ENCODE data around the gene MORN2. TPM values are rescaled to one million over a fixed set of nuclear protein-coding genes. Genes with fewer than 3 reads are reported as not detected.

MORN2 gene
- total and polyA plus RNA-seq, 2 of the 4 experiments (the other 2 are of a cell fraction) = 13.1 to 16.5 TPM

DNA sequence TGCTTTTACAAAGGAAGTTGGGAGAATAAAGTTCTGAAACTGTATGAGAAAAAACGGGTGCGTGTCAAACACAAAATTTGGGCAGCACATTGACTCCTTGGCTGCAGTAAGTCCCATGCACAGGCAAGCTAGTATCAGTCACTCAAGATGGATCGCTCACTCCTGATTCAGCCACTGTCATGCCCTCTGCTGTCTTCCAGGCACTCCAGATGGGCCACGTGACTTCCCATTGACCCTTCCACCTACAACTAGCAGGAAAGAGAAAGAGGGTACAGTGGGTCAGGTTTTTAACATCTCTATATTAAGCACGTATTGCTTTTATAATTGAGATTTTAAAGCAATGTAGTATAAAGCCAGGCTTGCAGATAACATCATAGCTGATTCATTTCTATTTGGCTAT lies 22.5 kb downstream of the MORN2 start:
- no peaks in the 10 kb centered on the region for H4K20me1 ChIP-seq (ENCODE audit: insufficient read depth, low read length)
- H3K79me1 ChIP-seq (ENCODE audit: low read depth in 1 of 2, low read length in 2 of 2) = no peaks in the 10 kb centered on the region
- WGBS, 2 experiments (ENCODE audit: extremely low coverage in 2 of 2, insufficient read length in 1 of 2) = no CpG with 5 or more reads among the region's 5 CpGs
- BruUV-seq (replicated peaks) = no TSS peak
- H2BK5ac ChIP-seq (ENCODE audit: low read depth, low read length, poor library complexity, severe bottlenecking) = no peak overlapping the region
- no peaks in the 10 kb centered on the region for H3K4me1 ChIP-seq (ENCODE audit: control insufficient read depth, insufficient read depth, low read length)
- H3K9ac ChIP-seq (ENCODE audit: low read depth, low read length) = no peak overlapping the region
- no peaks in the 10 kb centered on the region for H3K9me3 ChIP-seq (ENCODE audit: control insufficient read depth, insufficient read depth, low read length)
- H3K4me3 ChIP-seq (ENCODE audit: insufficient read depth, low read depth, low read length) = no peak overlapping the region
- H3K27me3 ChIP-seq (ENCODE audit: control insufficient read depth, insufficient read depth, low read length) = peaks cover 2% of the 10 kb centered on the region; the same call in 1 of the 2 replicates
- no peak overlapping the region for H3K27ac ChIP-seq (ENCODE audit: insufficient read depth, low read length)
- H3K4ac ChIP-seq (ENCODE audit: low read depth, low read length) = no peak overlapping the region
- CTCF ChIA-PET = no interaction called here
- H2AK5ac ChIP-seq (ENCODE audit: low read depth, low read length) = no peak overlapping the region
- no peak overlapping the region for H2BK120ac ChIP-seq (ENCODE audit: low read depth, low read length)
- H3K14ac ChIP-seq (replicated peaks; ENCODE audit: low read depth, low read length) = no peak overlapping the region
- H2BK20ac ChIP-seq (ENCODE audit: low read depth, low read length) = no peak overlapping the region
- in situ Hi-C loops (cut with MboI; ENCODE audit: low sequenced_read_pairs) (no loop called here), intact Hi-C loops (cut with micrococcal nuclease) (no loop called here), dilution Hi-C loops (cut with HindIII; ENCODE audit: low sequenced_read_pairs, unreplicated experiment) (no loop called here)
- POLR2A ChIA-PET (ENCODE audit: unreplicated experiment) = no interaction called here
- H3K23ac ChIP-seq (ENCODE audit: low read depth, low read length) = no peak overlapping the region
- no peak overlapping the region for H4K91ac ChIP-seq (ENCODE audit: insufficient read depth, low read depth, low read length)
- no peak overlapping the region for H2BK15ac ChIP-seq (ENCODE audit: low read depth, low read length)
- no peaks in the 10 kb centered on the region for H3K9me1 ChIP-seq (ENCODE audit: insufficient read depth, low read length)
- H3K56ac ChIP-seq (ENCODE audit: extremely low read depth, insufficient read depth, low read length) = no peak overlapping the region
- H3K4me2 ChIP-seq (ENCODE audit: low read depth, low read length) = no peak overlapping the region
- TF ChIP-seq NFE2L2 (IDR thresholded peaks at IDR 0.05; ENCODE audit: low read depth, low read length) (no peak), POLR2A (IDR thresholded peaks at IDR 0.05; ENCODE audit: low read depth, low read length) (no peak), MXI1 (IDR thresholded peaks at IDR 0.05; ENCODE audit: borderline replicate concordance, low read depth, low read length) (no peak), RFX5 (IDR thresholded peaks at IDR 0.05; ENCODE audit: low read depth, low read length) (no peak), RAD21 (IDR thresholded peaks at IDR 0.05; ENCODE audit: low read length) (no peak), MAZ (IDR thresholded peaks at IDR 0.05; ENCODE audit: borderline replicate concordance, low read depth, low read length) (no peak), CHD1 (IDR thresholded peaks at IDR 0.05; ENCODE audit: low read depth, low read length) (no peak), RCOR1 (IDR thresholded peaks at IDR 0.05; ENCODE audit: insufficient replicate concordance, low read length) (no peak), MAFK (IDR thresholded peaks at IDR 0.05; ENCODE audit: low read depth, low read length) (no peak), BHLHE40 (IDR thresholded peaks at IDR 0.05; ENCODE audit: low read depth, low read length) (no peak), SMC3 (IDR thresholded peaks at IDR 0.05; ENCODE audit: low read depth, low read length) (no peak), FOS (IDR thresholded peaks at IDR 0.05; ENCODE audit: low read depth, low read length) (no peak), CEBPB (IDR thresholded peaks at IDR 0.05; ENCODE audit: low read depth, low read length) (no peak)
- TF ChIP-seq, protein P1, sequence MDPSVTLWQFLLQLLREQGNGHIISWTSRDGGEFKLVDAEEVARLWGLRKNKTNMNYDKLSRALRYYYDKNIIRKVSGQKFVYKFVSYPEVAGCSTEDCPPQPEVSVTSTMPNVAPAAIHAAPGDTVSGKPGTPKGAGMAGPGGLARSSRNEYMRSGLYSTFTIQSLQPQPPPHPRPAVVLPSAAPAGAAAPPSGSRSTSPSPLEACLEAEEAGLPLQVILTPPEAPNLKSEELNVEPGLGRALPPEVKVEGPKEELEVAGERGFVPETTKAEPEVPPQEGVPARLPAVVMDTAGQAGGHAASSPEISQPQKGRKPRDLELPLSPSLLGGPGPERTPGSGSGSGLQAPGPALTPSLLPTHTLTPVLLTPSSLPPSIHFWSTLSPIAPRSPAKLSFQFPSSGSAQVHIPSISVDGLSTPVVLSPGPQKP (IDR thresholded peaks at IDR 0.05; ENCODE audit: borderline replicate concordance, low read depth, low read length) = no peak
- TF ChIP-seq, protein P2, sequence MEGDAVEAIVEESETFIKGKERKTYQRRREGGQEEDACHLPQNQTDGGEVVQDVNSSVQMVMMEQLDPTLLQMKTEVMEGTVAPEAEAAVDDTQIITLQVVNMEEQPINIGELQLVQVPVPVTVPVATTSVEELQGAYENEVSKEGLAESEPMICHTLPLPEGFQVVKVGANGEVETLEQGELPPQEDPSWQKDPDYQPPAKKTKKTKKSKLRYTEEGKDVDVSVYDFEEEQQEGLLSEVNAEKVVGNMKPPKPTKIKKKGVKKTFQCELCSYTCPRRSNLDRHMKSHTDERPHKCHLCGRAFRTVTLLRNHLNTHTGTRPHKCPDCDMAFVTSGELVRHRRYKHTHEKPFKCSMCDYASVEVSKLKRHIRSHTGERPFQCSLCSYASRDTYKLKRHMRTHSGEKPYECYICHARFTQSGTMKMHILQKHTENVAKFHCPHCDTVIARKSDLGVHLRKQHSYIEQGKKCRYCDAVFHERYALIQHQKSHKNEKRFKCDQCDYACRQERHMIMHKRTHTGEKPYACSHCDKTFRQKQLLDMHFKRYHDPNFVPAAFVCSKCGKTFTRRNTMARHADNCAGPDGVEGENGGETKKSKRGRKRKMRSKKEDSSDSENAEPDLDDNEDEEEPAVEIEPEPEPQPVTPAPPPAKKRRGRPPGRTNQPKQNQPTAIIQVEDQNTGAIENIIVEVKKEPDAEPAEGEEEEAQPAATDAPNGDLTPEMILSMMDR (conservative IDR thresholded peaks at IDR 0.05; ENCODE audit: low read depth, low read length) = no peak
- TF ChIP-seq, protein P3, sequence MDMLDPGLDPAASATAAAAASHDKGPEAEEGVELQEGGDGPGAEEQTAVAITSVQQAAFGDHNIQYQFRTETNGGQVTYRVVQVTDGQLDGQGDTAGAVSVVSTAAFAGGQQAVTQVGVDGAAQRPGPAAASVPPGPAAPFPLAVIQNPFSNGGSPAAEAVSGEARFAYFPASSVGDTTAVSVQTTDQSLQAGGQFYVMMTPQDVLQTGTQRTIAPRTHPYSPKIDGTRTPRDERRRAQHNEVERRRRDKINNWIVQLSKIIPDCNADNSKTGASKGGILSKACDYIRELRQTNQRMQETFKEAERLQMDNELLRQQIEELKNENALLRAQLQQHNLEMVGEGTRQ (IDR thresholded peaks at IDR 0.05; ENCODE audit: low read depth, low read length) = no peak
- H4K8ac ChIP-seq (ENCODE audit: low read depth in 2 of 2, low read length in 2 of 2) = no peak overlapping the region
- H2AK9ac ChIP-seq (replicated peaks; ENCODE audit: low read depth, low read length, poor library complexity) = no peak overlapping the region
- H3K18ac ChIP-seq (ENCODE audit: low read depth, low read length) = no peak overlapping the region
- no peak for ATAC-seq (ENCODE audit: low read depth)
- DNase-seq = no peak
- no peaks in the 10 kb centered on the region for H3K36me3 ChIP-seq (ENCODE audit: control insufficient read depth, insufficient read depth, low read length)
- H2AFZ ChIP-seq (replicated peaks; ENCODE audit: low read length, poor library complexity) = no peak overlapping the region
- no peak overlapping the region for H4K5ac ChIP-seq (ENCODE audit: low read depth, low read length)

Data from IMR-90 (cell line).